ENCODE results near the gene SERPINB10. TPM values are rescaled to one million over a fixed set of nuclear protein-coding genes. Genes with fewer than 3 reads are reported as not detected.

The SERPINB10 gene
- total RNA-seq, 1 experiment from 2014 or later: 1.2 TPM

GRCh38 chr18:63965716-63966330 lies 58.1 kb downstream of the SERPINB10 start:
- in situ Hi-C loops (cut with HindIII; ENCODE audit: low pct_unique_long_range_greater_than_20kb, low sequenced_read_pairs): no loop called here
- DNase-seq (ENCODE audit: low read depth, low spot score): no peak

- in situ Hi-C loops (cut with HindIII; ENCODE audit: low pct_unique_long_range_greater_than_20kb, low sequenced_read_pairs): no loop called here
Measured at GRCh38 chr18:63969942-63970808, 62.4 kb downstream of the SERPINB10 start, which contains the start of gene SERPINB8. TSS of gene SERPINB8 (plus strand) at chr18:63970081. CDS start at chr18:63978309, 8,228 bp downstream.

GRCh38 chr18:63970809-63971205 lies 63.0 kb downstream of the SERPINB10 start:
- peak; percentile 9 for DNase-seq (ENCODE audit: low read depth, low spot score)

More at GRCh38 chr18:63969942-63970808, 62.4 kb downstream of the SERPINB10 start, which contains the start of gene SERPINB8:
- DNase-seq (ENCODE audit: low read depth, low spot score): peak; percentile 89

GRCh38 chr18:63971320-63972001 lies 63.7 kb downstream of the SERPINB10 start:
- DNase-seq (ENCODE audit: low read depth, low spot score): no peak
- in situ Hi-C loops (cut with HindIII; ENCODE audit: low pct_unique_long_range_greater_than_20kb, low sequenced_read_pairs): no loop called here

More at GRCh38 chr18:63970809-63971205, 63.0 kb downstream of the SERPINB10 start:
- in situ Hi-C loops (cut with HindIII; ENCODE audit: low pct_unique_long_range_greater_than_20kb, low sequenced_read_pairs): no loop called here

GRCh38 chr18:63972002-63972376 lies 64.2 kb downstream of the SERPINB10 start:
- no peak for DNase-seq (ENCODE audit: low read depth, low spot score)
- in situ Hi-C loops (cut with HindIII; ENCODE audit: low pct_unique_long_range_greater_than_20kb, low sequenced_read_pairs): no loop called here

- DNase-seq (ENCODE audit: low read depth, low spot score): peak; percentile 65
Measured at GRCh38 chr18:63974991-63975390, 67.2 kb downstream of the SERPINB10 start.

GRCh38 chr18:63975628-63976027 lies 67.9 kb downstream of the SERPINB10 start:
- in situ Hi-C loops (cut with HindIII; ENCODE audit: low pct_unique_long_range_greater_than_20kb, low sequenced_read_pairs): no loop called here
- no peak for DNase-seq (ENCODE audit: low read depth, low spot score)

More at GRCh38 chr18:63974991-63975390, 67.2 kb downstream of the SERPINB10 start:
- in situ Hi-C loops (cut with HindIII; ENCODE audit: low pct_unique_long_range_greater_than_20kb, low sequenced_read_pairs): no loop called here

- no peak for DNase-seq (ENCODE audit: low read depth, low spot score)
- in situ Hi-C loops (cut with HindIII; ENCODE audit: low pct_unique_long_range_greater_than_20kb, low sequenced_read_pairs): no loop called here
Measured at GRCh38 chr18:63977040-63977439, 69.3 kb downstream of the SERPINB10 start.

- in situ Hi-C loops (cut with HindIII; ENCODE audit: low pct_unique_long_range_greater_than_20kb, low sequenced_read_pairs): no loop called here
- peak; percentile 73 for DNase-seq (ENCODE audit: low read depth, low spot score)
Measured at GRCh38 chr18:63979409-63979920, 71.7 kb downstream of the SERPINB10 start.

- in situ Hi-C loops (cut with HindIII; ENCODE audit: low pct_unique_long_range_greater_than_20kb, low sequenced_read_pairs): no loop called here
Measured at GRCh38 chr18:63980027-63980426, 72.3 kb downstream of the SERPINB10 start.

GRCh38 chr18:63980896-63981460 lies 73.2 kb downstream of the SERPINB10 start:
- DNase-seq (ENCODE audit: low read depth, low spot score): no peak
- in situ Hi-C loops (cut with HindIII; ENCODE audit: low pct_unique_long_range_greater_than_20kb, low sequenced_read_pairs): no loop called here

More at GRCh38 chr18:63980027-63980426, 72.3 kb downstream of the SERPINB10 start:
- DNase-seq (ENCODE audit: low read depth, low spot score): no peak

GRCh38 chr18:63981719-63982118 lies 74.0 kb downstream of the SERPINB10 start:
- in situ Hi-C loops (cut with HindIII; ENCODE audit: low pct_unique_long_range_greater_than_20kb, low sequenced_read_pairs): no loop called here
- DNase-seq (ENCODE audit: low read depth, low spot score): no peak

- no peak for DNase-seq (ENCODE audit: low read depth, low spot score)
- in situ Hi-C loops (cut with HindIII; ENCODE audit: low pct_unique_long_range_greater_than_20kb, low sequenced_read_pairs): no loop called here
Measured at GRCh38 chr18:63982361-63982760, 74.6 kb downstream of the SERPINB10 start.

Other genes with a start within 250 kb of the SERPINB10 start
- gene SERPINB3, start 246.1 kb upstream of the SERPINB10 start, total RNA-seq (2014; rRNA removed; shearing (Covaris generic)): not detected in 2 replicates
- not detected in 2 replicates for gene SERPINB11, start 205.0 kb upstream of the SERPINB10 start, total RNA-seq (2014; rRNA removed; shearing (Covaris generic))
- 0.21 and 0.59 TPM in 2 replicates for gene SERPINB7, start 132.5 kb upstream of the SERPINB10 start, total RNA-seq (2014; rRNA removed; shearing (Covaris generic))
- gene SERPINB2, start 20.3 kb upstream of the SERPINB10 start, total RNA-seq (2014; rRNA removed; shearing (Covaris generic)): 0.35 TPM in 1 of 2 replicates, not detected in the other
- not detected in 2 replicates for gene HMSD, start 41.3 kb downstream of the SERPINB10 start, total RNA-seq (2014; rRNA removed; shearing (Covaris generic))
- gene SERPINB8, start 62.1 kb downstream of the SERPINB10 start, total RNA-seq (2014; rRNA removed; shearing (Covaris generic)): 7.5 and 9.2 TPM in 2 replicates
- not detected in 2 replicates for gene LINC00305, start 241.1 kb downstream of the SERPINB10 start, total RNA-seq (2014; rRNA removed; shearing (Covaris generic))

Data from SK-MEL-5 (cell line).